ENCODE measurements around the gene ERAP2.

DNA sequence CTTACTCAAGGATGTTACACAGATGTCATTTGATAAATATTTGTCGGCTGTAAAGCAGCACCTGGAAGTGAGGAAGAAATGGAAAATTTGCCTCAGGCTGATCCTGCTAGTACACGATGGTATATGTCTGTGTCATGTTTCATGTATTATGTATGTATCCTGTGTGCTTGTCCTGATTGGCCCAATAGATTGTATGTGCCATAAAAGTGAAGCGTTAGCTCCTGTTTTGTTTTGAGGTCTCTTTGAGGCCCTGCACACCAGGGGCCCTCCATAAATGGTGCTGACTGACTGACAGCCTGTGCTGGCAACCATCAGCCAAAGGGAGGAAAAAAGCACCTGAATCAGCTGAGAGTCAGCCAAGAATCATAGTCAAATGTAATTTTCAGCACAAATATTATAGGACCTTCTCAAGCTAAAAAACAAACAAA is 47.7 kb downstream of the ERAP2 start:
- TF ChIP-seq, protein P1, sequence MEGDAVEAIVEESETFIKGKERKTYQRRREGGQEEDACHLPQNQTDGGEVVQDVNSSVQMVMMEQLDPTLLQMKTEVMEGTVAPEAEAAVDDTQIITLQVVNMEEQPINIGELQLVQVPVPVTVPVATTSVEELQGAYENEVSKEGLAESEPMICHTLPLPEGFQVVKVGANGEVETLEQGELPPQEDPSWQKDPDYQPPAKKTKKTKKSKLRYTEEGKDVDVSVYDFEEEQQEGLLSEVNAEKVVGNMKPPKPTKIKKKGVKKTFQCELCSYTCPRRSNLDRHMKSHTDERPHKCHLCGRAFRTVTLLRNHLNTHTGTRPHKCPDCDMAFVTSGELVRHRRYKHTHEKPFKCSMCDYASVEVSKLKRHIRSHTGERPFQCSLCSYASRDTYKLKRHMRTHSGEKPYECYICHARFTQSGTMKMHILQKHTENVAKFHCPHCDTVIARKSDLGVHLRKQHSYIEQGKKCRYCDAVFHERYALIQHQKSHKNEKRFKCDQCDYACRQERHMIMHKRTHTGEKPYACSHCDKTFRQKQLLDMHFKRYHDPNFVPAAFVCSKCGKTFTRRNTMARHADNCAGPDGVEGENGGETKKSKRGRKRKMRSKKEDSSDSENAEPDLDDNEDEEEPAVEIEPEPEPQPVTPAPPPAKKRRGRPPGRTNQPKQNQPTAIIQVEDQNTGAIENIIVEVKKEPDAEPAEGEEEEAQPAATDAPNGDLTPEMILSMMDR (IDR thresholded peaks at IDR 0.05), result no peak
- TF ChIP-seq EP300 (IDR thresholded peaks at IDR 0.05; ENCODE audit: low read depth), result no peak
- TF ChIP-seq POLR2A (IDR thresholded peaks at IDR 0.05), result no peak
- TF ChIP-seq POLR2AphosphoS5 (IDR thresholded peaks at IDR 0.05), result no peak

Data from transverse colon (tissue), 4 donors.